Stimulated activated CD4-positive, alpha-beta T cell treated with anti-CD3 and anti-CD28 coated beads, Interleukin-1b, Interleukin-23, amount 100 ng/mL, for 1 hour (primary cell): ENCODE measurements around the gene PRDM1.
A peak's percentile ranks its signal among the peaks of the same experiment; 100 is the strongest.

ENCODE experiments used
- DNase-seq, 2 donors: peaks; one replicate each; pipeline ENCODE4 v3.0.0-alpha.2; 2020; ENCODE audit warnings: low read depth in 2 of 2

Gene PRDM1

DNA sequence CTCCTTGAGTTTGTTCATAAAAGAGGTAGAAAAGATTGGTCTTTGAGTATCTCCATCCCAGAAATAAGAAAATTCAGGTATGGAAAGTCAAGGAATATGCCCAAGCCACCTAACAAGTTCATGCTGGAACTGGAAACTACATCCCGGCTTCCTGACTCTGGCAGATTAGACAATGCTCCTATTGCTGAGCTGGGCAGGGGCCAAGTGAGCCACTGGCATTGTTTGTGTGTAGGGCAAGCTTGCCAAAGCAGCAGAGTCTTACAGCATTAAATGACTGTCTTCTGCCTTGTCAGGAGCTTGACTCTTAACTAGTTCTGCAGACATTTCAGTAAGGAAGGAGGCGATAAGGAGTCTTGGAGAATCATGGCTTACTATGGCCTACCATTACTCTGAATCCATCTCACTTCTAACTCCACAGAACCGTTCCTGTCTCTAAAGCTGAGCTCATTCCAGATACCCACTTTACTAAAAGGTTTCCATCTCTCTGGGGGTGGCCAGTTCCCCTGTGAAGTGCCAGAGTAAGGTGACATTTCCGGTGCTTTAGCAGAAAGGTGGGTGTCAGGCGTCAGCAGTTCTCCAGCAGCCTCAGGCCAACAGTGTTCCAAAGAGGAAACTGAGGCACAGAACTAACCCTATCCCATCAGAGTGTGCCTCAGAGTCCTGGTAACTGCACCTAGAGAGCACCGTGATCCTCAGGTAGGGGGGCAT lies 30.1 kb downstream of the PRDM1 start:
- DNase-seq: no peak

DNA sequence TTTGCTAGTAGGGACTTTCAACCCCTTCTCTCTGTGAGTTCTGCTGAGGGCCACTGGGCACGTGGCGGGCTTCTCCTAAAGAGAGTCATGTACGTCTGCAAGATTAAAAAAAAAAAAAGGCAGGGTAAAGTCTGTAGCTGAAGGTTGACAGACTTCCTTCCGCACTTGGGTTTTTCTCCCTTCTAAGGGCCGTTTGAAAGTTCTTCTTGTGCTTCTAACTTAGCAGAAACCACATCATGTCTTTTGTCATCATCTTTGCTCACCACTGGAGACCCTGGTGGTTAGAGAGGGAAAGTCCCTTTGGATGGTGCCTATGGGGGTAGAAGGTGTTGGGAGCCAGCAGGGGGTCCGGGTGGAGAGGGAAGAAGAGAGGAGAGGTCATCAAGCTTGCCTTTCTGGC lies 31.4 kb downstream of the PRDM1 start:
- peak in 1 of 2 donors; percentile 25 for DNase-seq

DNA sequence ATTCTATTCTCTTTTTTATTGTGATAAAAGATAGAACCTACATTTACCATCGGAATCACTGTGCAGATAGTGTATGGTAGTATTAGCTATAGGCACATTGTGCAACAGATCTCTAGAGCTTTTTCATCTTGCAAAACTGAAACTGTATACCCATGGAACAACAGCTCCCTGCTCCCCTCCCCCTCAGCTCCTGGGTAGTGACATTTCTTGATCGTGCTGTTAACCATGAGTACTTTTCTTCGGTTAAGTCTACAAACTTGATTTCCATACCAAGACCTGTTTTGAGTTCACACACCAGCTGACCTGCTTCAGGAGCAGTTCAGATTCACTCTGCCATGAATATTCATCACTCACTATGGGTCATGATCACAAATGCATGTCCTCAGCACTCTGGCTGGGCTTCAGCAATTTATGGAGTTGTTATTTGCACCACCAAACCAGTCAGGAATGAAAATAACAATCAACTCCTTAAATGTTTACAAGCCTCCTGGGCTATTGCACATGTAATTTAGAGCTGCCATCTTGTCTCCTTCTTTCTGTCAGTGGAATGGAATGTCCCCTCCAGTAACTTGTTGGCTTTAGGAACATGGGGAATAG lies 32.8 kb downstream of the PRDM1 start:
- DNase-seq: no peak

GRCh38 chr6:106119546-106119945 lies 33.4 kb downstream of the PRDM1 start:
- DNase-seq: no peak

- DNase-seq: no peak
Measured at GRCh38 chr6:106120006-106120405, 33.9 kb downstream of the PRDM1 start.

DNA sequence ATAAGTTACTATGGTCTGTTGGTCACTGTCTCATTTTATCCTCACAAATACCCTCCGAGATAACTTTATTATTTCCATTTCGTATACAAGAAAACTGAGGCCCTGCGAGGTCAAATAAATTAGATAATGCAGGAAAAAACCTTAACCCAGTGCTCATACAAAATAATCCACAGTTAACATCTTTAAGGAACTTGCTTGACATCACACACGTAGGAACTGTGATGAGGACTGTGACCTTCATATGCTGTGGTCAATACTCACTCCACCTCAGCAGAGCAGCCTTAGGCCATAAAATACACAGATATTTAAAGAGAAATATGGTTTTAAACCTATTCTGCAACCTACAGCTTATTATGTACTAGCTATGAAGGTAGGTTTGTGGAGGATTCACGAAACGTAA lies 34.3 kb downstream of the PRDM1 start:
- DNase-seq: no peak

GRCh38 chr6:106122306-106122918 lies 36.3 kb downstream of the PRDM1 start:
- DNase-seq: no peak

- no peak for DNase-seq
Measured at GRCh38 chr6:106122938-106123656, 37.0 kb downstream of the PRDM1 start.

GRCh38 chr6:106124015-106124414 lies 37.9 kb downstream of the PRDM1 start:
- no peak for DNase-seq

- no peak for DNase-seq
Measured at GRCh38 chr6:106124437-106125430, 38.6 kb downstream of the PRDM1 start.

GRCh38 chr6:106125925-106126435 lies 39.8 kb downstream of the PRDM1 start:
- no peak for DNase-seq

GRCh38 chr6:106126482-106126881 lies 40.3 kb downstream of the PRDM1 start:
- DNase-seq: no peak

GRCh38 chr6:106128981-106129781 lies 43.0 kb downstream of the PRDM1 start:
- DNase-seq: no peak

DNA sequence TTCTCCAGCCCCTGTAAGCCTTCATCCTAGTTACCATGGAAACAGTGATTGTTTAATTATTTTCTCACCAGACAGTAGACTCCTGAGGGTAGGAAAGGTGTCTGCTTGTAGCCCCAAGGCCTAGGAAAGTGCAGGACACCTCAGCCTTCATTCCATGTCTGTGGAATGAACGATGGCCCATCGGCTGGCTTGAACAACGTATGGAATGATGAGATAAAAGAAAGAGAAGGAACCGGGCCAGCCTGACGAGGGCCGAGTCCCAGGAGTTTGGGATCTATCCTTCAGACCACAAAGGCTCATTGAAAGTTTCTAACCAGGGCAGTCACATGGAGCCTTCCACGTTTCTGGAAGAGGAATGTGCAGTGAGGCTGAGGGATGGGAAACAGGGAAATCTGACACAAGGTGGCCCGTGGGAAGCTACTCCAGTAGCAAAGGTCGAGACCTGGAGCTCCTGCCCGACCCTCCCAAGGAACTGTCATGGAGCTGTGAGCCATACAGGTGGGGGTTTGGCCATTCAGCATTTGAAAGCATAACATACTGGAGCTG lies 46.1 kb downstream of the PRDM1 start:
- DNase-seq: no peak

- DNase-seq: no peak
Measured at GRCh38 chr6:106133040-106133439, 46.9 kb downstream of the PRDM1 start.

DNA sequence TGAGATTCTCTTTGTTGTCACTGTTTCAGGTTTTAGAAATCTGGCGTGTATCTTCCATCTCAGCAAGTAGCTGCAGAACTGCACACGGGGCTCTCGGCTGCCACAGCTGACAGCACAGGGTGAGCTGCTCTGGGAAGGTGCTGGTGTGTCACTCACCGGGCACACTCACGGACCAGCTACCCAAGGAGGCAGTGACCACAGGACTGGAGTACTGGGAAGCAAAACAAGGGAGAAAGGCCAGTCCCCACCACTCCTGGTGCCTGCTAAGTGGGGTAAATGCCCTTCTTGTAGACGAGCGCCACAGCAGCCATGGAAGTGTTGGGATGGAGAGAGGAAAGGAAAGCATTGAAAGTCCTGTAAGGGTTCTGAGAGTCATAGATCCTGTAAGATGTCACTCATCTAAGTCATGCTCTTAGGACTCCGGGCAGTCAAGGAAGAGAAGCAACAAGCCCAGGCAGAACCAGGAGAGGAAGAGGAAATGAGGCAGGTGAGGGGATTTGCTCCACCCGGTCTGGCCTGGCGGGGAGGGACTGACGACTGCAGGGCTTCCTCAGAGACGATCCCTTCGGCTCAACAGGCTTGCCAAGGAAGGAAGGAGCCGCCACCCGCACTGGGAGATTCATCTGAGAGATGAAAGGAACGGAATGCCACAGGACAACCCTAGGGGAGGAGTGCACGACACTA lies 48.1 kb downstream of the PRDM1 start:
- no peak for DNase-seq

GRCh38 chr6:106134906-106135634 lies 48.9 kb downstream of the PRDM1 start:
- DNase-seq: no peak

DNA sequence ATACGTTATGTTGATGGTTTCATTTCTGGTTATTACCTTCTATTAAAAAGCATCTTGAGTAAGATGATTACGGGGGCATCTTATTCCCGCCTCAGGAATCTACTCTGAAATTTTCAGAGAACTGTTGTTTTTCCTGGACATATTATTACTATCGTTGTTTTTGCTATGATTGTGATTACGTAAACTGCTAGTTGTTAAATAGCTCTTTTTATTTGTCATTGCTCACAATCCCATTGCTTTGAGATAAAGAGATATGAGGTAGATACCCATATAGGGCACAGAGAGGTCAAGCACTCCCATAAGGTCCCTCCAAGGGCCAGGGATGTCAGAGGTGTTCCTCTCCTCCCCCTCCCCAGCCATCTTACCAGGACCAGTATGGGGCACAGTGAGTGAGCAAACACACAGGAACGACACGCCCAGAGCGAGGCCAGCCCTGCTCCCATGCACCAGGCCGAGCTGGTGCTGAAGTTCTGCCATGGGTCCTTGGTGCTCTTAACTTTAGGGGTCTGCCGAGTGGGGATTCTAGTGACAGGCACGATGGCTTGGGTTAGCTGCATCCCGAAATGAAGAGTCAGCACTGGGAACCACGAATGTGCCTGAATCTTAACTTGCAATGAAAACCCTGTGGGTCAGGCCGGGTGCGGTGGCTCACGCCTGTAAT lies 49.9 kb downstream of the PRDM1 start:
- no peak for DNase-seq
